ENCODE measurements around the gene CCS.
A peak's percentile ranks its signal among the peaks of the same experiment; 100 is the strongest.
"Not testable (repeated sequence)": the region's sequence is repeated elsewhere in the genome, so short reads cannot be mapped to it uniquely, and the experiment has no call there.

The CCS gene

GRCh38 chr11:66561975-66562248 lies 31.1 kb upstream of the CCS start:
- DNase-seq, result no peak

DNA sequence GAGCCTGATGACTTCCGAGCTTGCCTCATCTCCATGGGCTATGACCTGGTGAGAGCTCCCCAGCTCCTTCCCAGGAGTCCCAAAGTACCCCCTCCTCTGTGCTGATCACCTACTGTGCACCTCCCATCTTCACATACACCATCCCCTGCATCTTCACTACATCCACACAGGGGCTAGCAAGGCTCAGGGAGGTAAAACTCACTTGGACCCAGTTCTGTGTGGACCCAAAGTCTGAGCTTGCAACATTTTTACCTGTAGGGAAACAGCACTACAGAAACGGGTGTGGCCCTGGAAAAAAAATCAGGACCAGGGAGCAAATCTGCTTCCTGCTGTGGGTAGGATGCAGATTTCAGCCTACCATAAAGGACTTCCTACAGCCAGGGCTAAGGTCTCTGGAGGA lies 30.7 kb upstream of the CCS start:
- no peak for DNase-seq

GRCh38 chr11:66562907-66563583 lies 29.9 kb upstream of the CCS start:
- DNase-seq, result no peak

- no peak for DNase-seq
These were observed 29.2 kb upstream of the CCS start for GRCh38 chr11:66563832-66564231.

- DNase-seq, result no peak
These were observed 28.4 kb upstream of the CCS start for GRCh38 chr11:66564538-66564937.

DNA sequence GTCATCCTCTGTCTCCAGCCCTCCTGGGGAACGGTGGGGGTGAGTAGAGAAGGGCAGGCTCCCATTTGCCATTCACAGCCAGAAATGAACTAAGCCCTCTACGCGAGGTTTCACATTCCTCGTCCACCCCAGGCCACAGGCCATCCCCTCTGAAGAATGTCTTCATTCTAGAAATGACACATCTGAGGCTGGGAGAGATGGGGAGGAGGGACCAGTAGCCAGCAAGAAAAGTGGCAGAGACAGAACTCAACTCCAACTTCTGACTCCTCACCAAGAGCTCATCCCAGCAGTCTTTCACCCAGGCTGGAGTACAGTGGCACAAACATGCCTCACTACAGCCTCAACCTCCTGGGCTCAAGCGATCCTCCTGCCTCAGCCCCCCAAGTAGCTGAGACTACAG lies 28.0 kb upstream of the CCS start:
- no peak for DNase-seq

DNA sequence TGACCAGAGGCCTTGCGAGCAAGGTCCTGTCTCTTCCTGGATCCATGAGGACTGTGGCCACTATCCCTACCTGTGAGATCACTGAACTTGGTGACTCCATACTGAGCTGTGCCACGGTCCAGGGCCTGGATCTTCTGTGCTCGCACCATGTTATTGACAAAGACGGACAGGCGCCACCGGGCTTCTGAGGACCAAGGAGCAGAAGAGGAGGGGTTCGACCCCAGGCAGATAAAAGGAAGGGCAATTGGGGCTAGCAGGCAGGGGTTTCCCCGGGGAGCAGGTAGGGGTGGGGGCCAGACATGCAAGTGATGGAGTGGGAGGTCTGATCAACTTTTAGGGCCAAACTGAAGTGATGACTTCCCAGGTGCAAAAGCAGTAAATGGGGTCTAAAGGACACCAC lies 26.8 kb upstream of the CCS start:
- DNase-seq, result no peak

DNA sequence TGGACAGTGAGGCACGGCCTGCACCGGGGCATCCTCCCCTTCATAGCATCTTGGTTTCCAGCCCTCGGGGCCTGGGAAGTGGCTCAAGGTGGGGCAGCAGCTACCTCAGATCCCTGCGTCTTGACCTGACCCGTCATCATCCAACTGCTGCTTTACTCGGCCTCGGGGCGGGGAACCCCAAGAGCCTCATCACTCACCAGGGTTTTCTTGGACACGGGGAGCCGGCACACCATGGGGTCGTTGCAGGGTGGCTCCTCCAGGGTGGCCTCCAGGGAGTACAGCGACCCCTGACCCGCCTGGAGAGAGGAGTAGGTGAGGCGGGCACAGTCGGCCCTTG lies 25.2 kb upstream of the CCS start:
- DNase-seq, result no peak

DNA sequence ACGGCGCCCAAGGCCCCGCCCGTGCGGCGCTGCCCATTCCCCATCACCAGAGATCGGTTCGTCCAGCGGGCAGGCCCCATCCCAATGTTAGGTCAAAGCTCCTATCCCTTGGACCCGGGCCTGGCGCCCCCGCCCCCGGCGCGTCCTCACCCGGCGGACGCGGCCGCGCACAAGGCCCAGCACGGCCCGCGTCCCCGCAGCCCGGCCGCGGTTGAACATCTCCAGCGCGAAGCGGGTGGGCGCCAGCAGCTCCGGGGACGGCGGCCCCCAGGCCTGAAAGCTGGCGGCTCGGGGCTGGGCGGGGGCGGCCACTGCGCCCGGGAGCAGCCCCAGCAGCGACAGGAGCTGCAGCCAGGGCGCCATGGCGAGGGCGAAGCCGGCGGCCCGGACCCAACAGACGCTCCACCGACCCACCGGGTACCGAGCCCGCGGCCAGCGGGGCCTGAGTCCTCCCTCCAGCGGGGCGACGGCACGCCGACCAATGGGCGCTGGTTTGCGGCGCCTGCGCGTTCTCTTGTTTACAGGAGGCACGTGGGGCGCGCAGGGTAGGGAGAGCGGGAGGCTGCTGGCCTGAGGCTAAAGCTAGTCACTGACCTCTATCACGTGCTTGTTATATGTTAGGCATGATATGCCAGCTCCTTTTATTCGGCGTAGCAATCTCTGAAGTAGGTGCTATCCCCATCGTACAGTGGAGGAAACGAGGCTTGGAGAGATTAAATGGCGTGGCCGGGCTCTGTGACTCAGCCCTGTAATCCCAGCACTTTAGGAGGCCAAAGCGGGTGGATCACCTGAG lies 24.7 kb upstream of the CCS start, which contains the start of gene CTSF:
Gene CTSF (minus strand): TSS at position 483 of the 793 bp plus-strand sequence. CDS start 120 bp downstream, at position 363.
- peak; percentile 77 for DNase-seq

GRCh38 chr11:66569076-66569475 lies 23.9 kb upstream of the CCS start:
- no peak for DNase-seq

DNA sequence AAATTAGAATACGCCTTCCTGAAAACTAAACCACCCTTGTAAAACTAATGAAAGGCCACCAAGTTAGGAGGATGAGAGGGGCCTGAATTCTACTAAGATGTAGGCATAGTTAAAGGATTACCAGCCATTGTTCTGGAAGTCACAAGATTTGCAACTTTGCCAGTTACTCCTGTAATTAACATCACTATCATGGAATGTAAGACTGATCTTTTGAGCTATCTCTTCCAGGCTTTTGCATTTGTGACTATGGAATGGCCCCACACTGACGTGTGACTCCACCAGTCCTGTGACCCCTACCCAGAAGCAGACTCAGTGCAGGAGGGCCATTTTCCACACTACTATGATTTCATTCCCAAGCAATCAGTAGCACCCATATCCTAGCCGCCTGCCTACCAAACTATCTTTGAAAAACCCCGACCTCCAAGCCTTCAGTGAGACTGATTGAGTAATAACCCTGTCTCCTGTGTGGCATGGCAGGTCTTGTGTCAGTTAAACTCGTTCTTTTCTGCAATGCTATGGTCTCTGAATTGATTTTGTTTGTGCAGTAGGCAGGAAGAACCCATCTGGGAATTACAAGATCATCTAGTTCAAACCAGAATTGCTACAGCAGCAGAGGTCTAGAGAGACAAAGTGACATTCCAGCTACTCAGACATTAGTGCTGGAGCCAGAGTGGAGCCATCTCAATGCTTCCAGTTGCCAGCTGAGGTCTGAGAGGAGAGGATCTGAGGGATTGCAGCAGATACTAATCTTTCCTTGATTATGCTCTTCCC lies 22.7 kb upstream of the CCS start:
- DNase-seq, result no peak

GRCh38 chr11:66570850-66571180 lies 22.2 kb upstream of the CCS start:
- no peak for DNase-seq

GRCh38 chr11:66579017-66579606 lies 13.9 kb upstream of the CCS start:
- DNase-seq, result no peak

DNA sequence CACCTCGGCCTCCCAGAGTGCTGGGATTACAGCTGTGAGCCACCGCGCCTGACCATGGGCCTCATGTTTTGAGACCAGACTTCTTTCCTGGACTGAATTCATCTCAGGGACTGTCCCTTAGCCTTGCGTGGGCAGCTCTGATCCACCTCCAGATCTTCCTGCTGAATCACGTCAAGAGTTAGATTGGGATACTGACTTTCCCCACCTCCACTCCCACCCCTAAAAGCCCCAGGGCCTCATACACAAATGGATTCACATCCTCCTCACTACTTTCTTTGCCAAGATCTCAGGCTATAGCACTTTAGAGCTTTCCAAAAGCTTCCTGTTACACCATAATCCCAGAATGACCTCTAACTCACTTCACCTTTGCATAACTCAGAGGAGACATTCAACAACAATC lies 12.2 kb upstream of the CCS start:
- no peak for DNase-seq

- DNase-seq, result no peak
These were observed 11.7 kb upstream of the CCS start for GRCh38 chr11:66581261-66581660.

- not testable (repeated sequence) for DNase-seq
These were observed 10.3 kb upstream of the CCS start for GRCh38 chr11:66582565-66583147.

- DNase-seq, result not testable (repeated sequence)
These were observed 7.5 kb upstream of the CCS start for GRCh38 chr11:66585447-66585846.

GRCh38 chr11:66586136-66586535 lies 6.8 kb upstream of the CCS start:
- DNase-seq, result no peak

- not testable (repeated sequence) for DNase-seq
These were observed 3.7 kb upstream of the CCS start for GRCh38 chr11:66589315-66589714.

GRCh38 chr11:66589996-66590675 lies 2.8 kb upstream of the CCS start:
- DNase-seq, result no peak

- no peak for DNase-seq
These were observed 1.8 kb upstream of the CCS start for GRCh38 chr11:66591175-66591574.

GRCh38 chr11:66593303-66593635 lies 284 bp downstream of the CCS start:
- no peak for DNase-seq

- no peak for DNase-seq
These were observed 665 bp downstream of the CCS start for GRCh38 chr11:66593650-66594049.
